Tibial nerve (tissue), 4 donors: ENCODE results near the gene PDE1A. TPM values are rescaled to one million over a fixed set of nuclear protein-coding genes. Genes with fewer than 3 reads are reported as not detected.

Experiments
- DNase-seq, 2 donors: peaks; one replicate each; pipeline ENCODE4 v3.0.0-alpha.2; 2019; ENCODE audit warnings: low spot score in 2 of 2
- H3K27ac ChIP-seq, 4 donors: fragments of 200-600 bp; sonication (generic) in 3 of 4; one replicate each; pipeline ENCODE4 v1.5.1; 2017 to 2019; ENCODE audit warnings: mild to moderate bottlenecking in 1 of 4
- H3K27me3 ChIP-seq, 2 donors: fragments of 200-600 bp; sonication (generic) in 1 of 2; one replicate each; pipeline versions ENCODE4 v1.5.1 to v1.6.0; 2017 to 2019
- H3K36me3 ChIP-seq, 3 donors: fragments of 200-600 bp; sonication (generic); one replicate each; pipeline ENCODE4 v1.5.1; 2018 to 2019
- H3K4me1 ChIP-seq, 4 donors: fragments of 200-600 bp; sonication (generic) in 3 of 4; one replicate each; pipeline ENCODE4 v1.5.1; 2017 to 2019
- H3K4me3 ChIP-seq, 4 donors: fragments of 200-600 bp; sonication (generic) in 3 of 4; one replicate each; pipeline ENCODE4 v1.5.1; 2017 to 2019; ENCODE audit warnings: mild to moderate bottlenecking in 1 of 4, moderate library complexity in 1 of 4
- H3K9me3 ChIP-seq, 4 donors: fragments of 200-600 bp; sonication (generic) in 3 of 4; one replicate each; pipeline ENCODE4 v1.5.1; 2017 to 2019
- EP300 ChIP-seq, 2 donors: sonication (generic); formaldehyde crosslinking; IDR thresholded peaks; one replicate each; pipeline ENCODE4 v1.6.1; 2017; ENCODE audit warnings: antibody characterized with exemption in 2 of 2, mild to moderate bottlenecking in 1 of 2
- POLR2A ChIP-seq, 2 donors: fragments of 450-650 bp; IDR thresholded peaks; one replicate each; pipeline ENCODE4 v1.6.1; 2017; ENCODE audit warnings: antibody characterized with exemption in 2 of 2, mild to moderate bottlenecking in 2 of 2, moderate library complexity in 2 of 2
- WGBS, 2 donors: methylation state at CpG; one replicate each; pipeline ENCODE4 v1.1.5; 2018; 5-methylcytosine and 5-hydroxymethylcytosine counted together
- total RNA-seq, 4 donors: library from RNA; depleted of rRNA; stranded (reverse); fragments of >200 nt; gene quantifications; one replicate each; pipeline ENCODE4 v1.1.0, GENCODE V29; 2016
- TF ChIP-seq, protein P1 (sequence below), 5 experiments: fragments of 200-600 bp in 3 of 5; fragments of 450-650 bp in 2 of 5; sonication (generic) in 3 of 5; IDR thresholded peaks; one replicate each; pipeline ENCODE4 v1.5.1; 2016 to 2019; ENCODE audit warnings: antibody characterized with exemption in 5 of 5, mild to moderate bottlenecking in 3 of 5, moderate library complexity in 2 of 5

The PDE1A gene
- total RNA-seq, 4 donors from 2014 or later = 21.6 to 51.8 (median 43.7) TPM

DNA sequence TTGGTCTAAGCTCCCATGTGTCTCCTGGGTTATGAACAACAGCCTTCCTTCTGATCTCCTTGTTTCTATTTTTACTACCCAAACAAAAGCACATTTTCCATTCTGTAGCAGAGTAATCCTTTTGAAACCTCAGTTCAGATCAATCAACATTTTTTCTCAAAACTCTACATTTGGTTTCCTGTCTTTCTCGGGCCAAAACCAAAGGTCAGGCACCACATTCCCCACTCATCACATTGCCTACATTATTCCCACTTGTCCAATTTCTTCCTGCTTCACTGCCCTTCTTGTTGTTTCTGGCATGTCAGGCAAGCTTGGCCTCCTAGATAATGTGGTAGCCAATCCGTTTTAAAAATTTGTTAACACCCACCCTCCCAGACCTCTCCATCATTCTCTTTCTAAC, 244.4 kb downstream of the PDE1A start:
- Histone ChIP-seq H3K36me3 (peaks cover 0 to 4% (median 0%) of the 10 kb centered on the region in 3 donors), H3K27me3 (no peaks in the 10 kb centered on the region), H3K4me1 (peaks cover 0 to 2% (median 0%) of the 10 kb centered on the region in 4 donors), H3K4me3 (no peak overlapping the region), H3K27ac (no peak overlapping the region), H3K9me3 (peaks cover 0 to 16% (median 0%) of the 10 kb centered on the region in 4 donors)
- 22 to 23% methylated on average over 2 of the region's 2 CpGs for WGBS, 2 donors
- DNase-seq = no peak
- TF ChIP-seq, protein P1, sequence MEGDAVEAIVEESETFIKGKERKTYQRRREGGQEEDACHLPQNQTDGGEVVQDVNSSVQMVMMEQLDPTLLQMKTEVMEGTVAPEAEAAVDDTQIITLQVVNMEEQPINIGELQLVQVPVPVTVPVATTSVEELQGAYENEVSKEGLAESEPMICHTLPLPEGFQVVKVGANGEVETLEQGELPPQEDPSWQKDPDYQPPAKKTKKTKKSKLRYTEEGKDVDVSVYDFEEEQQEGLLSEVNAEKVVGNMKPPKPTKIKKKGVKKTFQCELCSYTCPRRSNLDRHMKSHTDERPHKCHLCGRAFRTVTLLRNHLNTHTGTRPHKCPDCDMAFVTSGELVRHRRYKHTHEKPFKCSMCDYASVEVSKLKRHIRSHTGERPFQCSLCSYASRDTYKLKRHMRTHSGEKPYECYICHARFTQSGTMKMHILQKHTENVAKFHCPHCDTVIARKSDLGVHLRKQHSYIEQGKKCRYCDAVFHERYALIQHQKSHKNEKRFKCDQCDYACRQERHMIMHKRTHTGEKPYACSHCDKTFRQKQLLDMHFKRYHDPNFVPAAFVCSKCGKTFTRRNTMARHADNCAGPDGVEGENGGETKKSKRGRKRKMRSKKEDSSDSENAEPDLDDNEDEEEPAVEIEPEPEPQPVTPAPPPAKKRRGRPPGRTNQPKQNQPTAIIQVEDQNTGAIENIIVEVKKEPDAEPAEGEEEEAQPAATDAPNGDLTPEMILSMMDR (IDR thresholded peaks at IDR 0.05) = no peak
- TF ChIP-seq EP300 (IDR thresholded peaks at IDR 0.05) (no peak), POLR2A (IDR thresholded peaks at IDR 0.05) (no peak)

DNA sequence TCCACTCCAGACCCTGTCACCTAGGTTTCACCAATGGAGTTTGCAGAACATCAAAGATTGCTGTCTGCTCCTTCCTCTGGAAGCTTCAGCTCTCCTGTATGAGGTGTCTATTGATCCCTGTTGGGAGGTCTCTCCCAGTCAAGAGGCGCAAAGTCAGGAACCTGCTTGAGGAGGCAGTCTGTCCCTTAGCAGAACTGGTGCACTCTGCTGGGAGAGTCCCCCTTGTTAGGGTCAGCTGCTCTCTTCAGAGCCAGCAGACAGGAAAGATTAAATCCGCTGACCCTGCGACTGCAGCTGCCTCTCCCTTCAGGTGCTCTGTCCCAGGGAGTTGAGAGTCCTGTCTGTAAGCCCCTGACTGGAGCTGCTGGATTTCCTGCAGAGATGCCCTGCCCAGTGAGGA, 245.5 kb downstream of the PDE1A start:
- Histone ChIP-seq H3K9me3 (peaks cover 0 to 16% (median 0%) of the 10 kb centered on the region in 4 donors), H3K27ac (no peak overlapping the region), H3K4me1 (peaks cover 0 to 2% (median 0%) of the 10 kb centered on the region in 4 donors), H3K27me3 (no peaks in the 10 kb centered on the region), H3K4me3 (no peak overlapping the region), H3K36me3 (peaks cover 0 to 4% (median 0%) of the 10 kb centered on the region in 3 donors)
- TF ChIP-seq POLR2A (IDR thresholded peaks at IDR 0.05) (no peak), EP300 (IDR thresholded peaks at IDR 0.05) (no peak)
- TF ChIP-seq, protein P1 (IDR thresholded peaks at IDR 0.05) = no peak
- 91 to 95% methylated on average over 3 of the region's 3 CpGs for WGBS, 2 donors
- DNase-seq = no peak

DNA sequence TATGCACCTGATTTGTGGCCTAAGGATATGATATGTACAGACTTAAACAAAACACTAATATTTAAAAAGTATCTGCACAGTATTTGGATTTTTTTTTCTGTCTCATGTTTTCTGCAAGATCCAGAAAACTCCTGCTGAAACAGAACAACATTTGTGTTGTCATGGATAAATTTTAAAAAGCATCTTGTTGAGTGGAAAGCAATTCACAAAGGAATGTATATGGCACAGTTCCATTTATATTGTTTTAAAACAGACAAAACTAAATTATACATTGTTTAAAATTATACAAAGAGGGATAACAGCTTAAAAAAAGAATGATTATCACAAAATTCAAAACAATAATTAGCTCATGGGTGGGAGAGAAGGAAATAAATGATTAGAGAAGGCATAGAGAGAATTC, 247.7 kb downstream of the PDE1A start:
- DNase-seq = no peak
- no peak overlapping the region for H3K4me3 ChIP-seq
- no peak overlapping the region for H3K27ac ChIP-seq
- TF ChIP-seq POLR2A (IDR thresholded peaks at IDR 0.05) (no peak), EP300 (IDR thresholded peaks at IDR 0.05) (no peak)
- TF ChIP-seq, protein P1 (IDR thresholded peaks at IDR 0.05) = no peak
- H3K27me3 ChIP-seq = no peaks in the 10 kb centered on the region
- peaks cover 0 to 4% (median 0%) of the 10 kb centered on the region in 3 donors for H3K36me3 ChIP-seq
- peaks cover 0 to 2% (median 0%) of the 10 kb centered on the region in 4 donors for H3K4me1 ChIP-seq
- peaks cover 0 to 16% (median 0%) of the 10 kb centered on the region in 4 donors for H3K9me3 ChIP-seq

DNA sequence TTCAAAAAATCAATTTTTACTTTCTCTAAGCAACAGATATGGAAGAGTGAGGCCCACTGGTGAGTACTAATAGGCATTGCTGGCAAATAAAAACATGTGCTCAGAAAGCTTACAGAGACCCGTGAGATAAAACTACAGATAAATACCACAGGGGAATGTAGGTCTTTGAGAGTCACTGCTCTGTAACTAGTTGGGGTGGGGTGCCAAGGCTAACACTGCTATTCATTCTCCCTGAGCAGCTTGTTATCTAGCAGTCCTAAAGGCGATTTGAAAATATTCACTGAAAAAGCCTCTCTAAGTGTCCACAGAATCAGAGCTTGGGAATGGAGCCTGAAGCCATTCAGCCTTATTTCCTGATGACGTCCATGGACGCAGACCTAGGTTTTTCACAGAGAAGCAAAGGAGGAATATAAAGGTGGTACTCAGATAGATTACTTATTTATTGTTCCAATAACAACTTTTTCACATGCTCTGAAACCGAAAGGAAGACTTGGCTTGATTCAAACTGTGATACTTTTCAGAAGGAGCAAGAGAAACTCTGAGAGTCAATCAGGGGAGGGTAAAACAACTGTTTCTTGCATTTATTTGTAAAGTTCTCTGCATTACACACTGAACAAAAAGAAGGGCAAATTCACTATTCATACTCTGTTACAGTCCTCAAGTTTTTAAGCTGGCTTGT, 252.8 kb downstream of the PDE1A start:
- 57 to 59% methylated on average over 5 of the region's 5 CpGs for WGBS, 2 donors
- H3K4me1 ChIP-seq = no peaks in the 10 kb centered on the region
- TF ChIP-seq EP300 (IDR thresholded peaks at IDR 0.05) = no peak
- no peak for TF ChIP-seq POLR2A (IDR thresholded peaks at IDR 0.05)
- TF ChIP-seq, protein P1 (IDR thresholded peaks at IDR 0.05) = no peak
- H3K9me3 ChIP-seq = no peaks in the 10 kb centered on the region
- DNase-seq = no peak
- H3K36me3 ChIP-seq = no peaks in the 10 kb centered on the region
- H3K27ac ChIP-seq = no peak overlapping the region
- no peak overlapping the region for H3K4me3 ChIP-seq
- H3K27me3 ChIP-seq = no peaks in the 10 kb centered on the region

DNA sequence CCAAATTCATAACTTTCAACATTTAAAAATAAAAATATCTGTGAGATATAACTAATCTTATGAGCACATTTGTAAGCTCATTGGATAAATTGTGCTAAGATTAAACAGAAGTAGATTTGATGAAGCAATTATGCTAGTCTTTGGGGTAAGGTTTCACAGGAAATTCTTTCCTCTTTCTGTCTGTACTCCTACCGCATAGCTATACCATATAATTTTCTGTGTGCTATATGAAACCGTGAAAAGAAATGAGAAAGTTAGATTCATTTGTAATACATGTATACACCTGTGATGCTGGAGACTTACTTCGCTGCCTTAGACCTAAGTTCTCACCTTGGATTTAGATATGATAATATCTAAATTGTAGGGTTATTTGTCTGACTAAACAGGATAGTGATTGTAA, 256.5 kb downstream of the PDE1A start:
- H3K27ac ChIP-seq = no peak overlapping the region
- H3K27me3 ChIP-seq = no peaks in the 10 kb centered on the region
- peaks cover 0 to 5% (median 0%) of the 10 kb centered on the region in 4 donors for H3K4me1 ChIP-seq
- H3K4me3 ChIP-seq = no peak overlapping the region
- TF ChIP-seq POLR2A (IDR thresholded peaks at IDR 0.05) (no peak), EP300 (IDR thresholded peaks at IDR 0.05) (no peak)
- TF ChIP-seq, protein P1 (IDR thresholded peaks at IDR 0.05) = no peak
- DNase-seq = no peak
- H3K36me3 ChIP-seq = no peaks in the 10 kb centered on the region
- no peaks in the 10 kb centered on the region for H3K9me3 ChIP-seq
- WGBS, 2 donors = 89% methylated on average over 3 of the region's 3 CpGs
